Subcutaneous abdominal adipose tissue (tissue), 5 donors: ENCODE measurements around the gene LRIT3.

Experiments used
- H3K27ac ChIP-seq: one replicate; pipeline ENCODE4 v1.7.0; 2013; ENCODE audit warnings: low read depth, mild to moderate bottlenecking, inconsistent platforms, low read length, moderate library complexity
- H3K27me3 ChIP-seq, 5 donors: one replicate each; pipeline ENCODE4 v1.7.0; 2013; ENCODE audit warnings: low read length in 5 of 5, inconsistent platforms in 1 of 5; ENCODE audit not compliant: control insufficient read depth in 5 of 5, insufficient read depth in 4 of 5
- H3K36me3 ChIP-seq, 5 donors: one replicate each; pipeline ENCODE4 v1.7.0; 2013; ENCODE audit warnings: low read length in 5 of 5; ENCODE audit not compliant: control insufficient read depth in 5 of 5, insufficient read depth in 5 of 5
- H3K4me1 ChIP-seq, 5 donors: one replicate each; pipeline ENCODE4 v1.7.0; 2013; ENCODE audit warnings: low read length in 5 of 5, mild to moderate bottlenecking in 3 of 5, moderate library complexity in 1 of 5; ENCODE audit not compliant: control insufficient read depth in 5 of 5, insufficient read depth in 5 of 5
- H3K4me3 ChIP-seq, 5 donors: one replicate each; pipeline ENCODE4 v1.7.0; 2013; ENCODE audit warnings: low read length in 5 of 5, low read depth in 1 of 5
- H3K9ac ChIP-seq, 5 donors: one replicate each; pipeline ENCODE4 v1.7.0; 2013; ENCODE audit warnings: low read length in 5 of 5, mild to moderate bottlenecking in 4 of 5, moderate library complexity in 3 of 5
- H3K9me3 ChIP-seq, 5 donors: one replicate each; pipeline ENCODE4 v1.7.0; 2013; ENCODE audit warnings: low read length in 5 of 5; ENCODE audit not compliant: control insufficient read depth in 5 of 5
- donor health status: healthy.
- donor health status: healthy.
- donor health status: healthy.
- donor health status: healthy.
- donor health status: healthy.

The LRIT3 gene

DNA sequence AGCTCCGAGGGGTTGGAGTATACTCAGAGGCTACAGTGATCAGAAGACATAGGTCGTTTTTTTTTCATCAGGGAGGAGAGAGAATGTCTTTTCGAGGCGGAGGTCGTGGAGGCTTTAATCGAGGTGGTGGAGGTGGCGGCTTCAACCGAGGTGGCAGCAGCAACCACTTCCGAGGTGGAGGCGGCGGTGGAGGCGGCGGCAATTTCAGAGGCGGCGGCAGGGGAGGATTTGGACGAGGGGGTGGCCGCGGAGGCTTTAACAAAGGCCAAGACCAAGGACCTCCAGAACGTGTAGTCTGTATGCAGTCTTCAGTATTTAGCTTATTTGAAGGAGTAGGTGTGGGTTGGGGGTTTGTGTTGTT, 31.8 kb upstream of the LRIT3 start:
- Histone ChIP-seq H3K36me3 (peaks cover 0 to 18% (median 6%) of the 10 kb centered on the region in 5 donors), H3K4me1 (peaks cover 0 to 23% (median 19%) of the 10 kb centered on the region in 5 donors), H3K27me3 (no peaks in the 10 kb centered on the region), H3K9ac (peak overlapping the region; percentile 78 to 97 (median 93)), H3K4me3 (peak overlapping the region; percentile 90 to 99 (median 97)), H3K9me3 (no peaks in the 10 kb centered on the region), H3K27ac (peak overlapping the region; percentile 85)

DNA sequence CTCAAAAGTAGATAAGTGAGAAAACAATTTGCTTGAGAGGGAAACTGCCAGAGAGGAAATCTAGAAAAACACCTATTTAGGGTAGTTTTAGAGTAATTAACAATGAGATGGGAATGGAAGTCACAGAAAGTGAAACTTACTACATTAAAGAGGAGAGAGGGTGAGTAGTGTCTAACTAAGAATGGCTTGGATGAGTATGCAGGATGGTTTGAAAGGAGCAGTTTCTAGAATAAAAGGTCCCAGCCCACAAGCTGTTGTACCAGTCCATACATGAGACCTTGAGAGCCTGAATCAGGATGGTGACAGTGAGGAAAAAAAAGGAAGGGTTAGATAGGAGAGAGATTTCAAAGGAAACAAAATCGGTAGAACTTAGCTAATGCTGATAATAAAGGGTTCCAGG, 31.0 kb upstream of the LRIT3 start:
- Histone ChIP-seq H3K36me3 (peaks cover 2 to 21% (median 11%) of the 10 kb centered on the region in 5 donors), H3K9me3 (no peaks in the 10 kb centered on the region), H3K9ac (peak overlapping the region in 2 of 5 donors; percentile 89 to 93), H3K27me3 (no peaks in the 10 kb centered on the region), H3K4me1 (peaks cover 0 to 23% (median 19%) of the 10 kb centered on the region in 5 donors), H3K4me3 (peak overlapping the region in 1 of 5 donors; percentile 97), H3K27ac (no peak overlapping the region)

DNA sequence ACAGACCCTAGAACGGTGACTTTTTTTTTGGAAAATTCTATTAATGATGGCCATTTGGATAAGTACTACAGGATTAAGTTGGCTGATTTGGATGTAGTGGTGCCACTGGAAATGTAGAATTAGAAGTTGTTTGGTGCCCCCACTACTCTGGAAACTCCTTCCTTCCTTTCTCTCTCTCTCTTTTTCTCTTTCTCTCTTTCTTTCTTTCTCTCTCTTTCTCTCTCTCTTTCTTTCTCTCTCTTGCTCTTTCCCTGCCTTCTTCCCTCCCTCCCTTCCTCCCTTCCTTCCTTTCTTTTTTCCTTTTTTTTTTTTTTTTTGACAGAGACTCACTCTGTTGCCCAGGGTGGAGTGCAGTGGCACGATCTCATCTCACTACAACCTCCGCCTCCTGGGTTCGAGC, 29.6 kb upstream of the LRIT3 start:
- no peaks in the 10 kb centered on the region for H3K27me3 ChIP-seq
- H3K36me3 ChIP-seq = peaks cover 11 to 32% (median 21%) of the 10 kb centered on the region in 5 donors
- no peak overlapping the region for H3K27ac ChIP-seq
- H3K4me1 ChIP-seq = peaks cover 0 to 23% (median 19%) of the 10 kb centered on the region in 5 donors
- H3K4me3 ChIP-seq = no peak overlapping the region
- H3K9ac ChIP-seq = no peak overlapping the region
- H3K9me3 ChIP-seq = no peaks in the 10 kb centered on the region

DNA sequence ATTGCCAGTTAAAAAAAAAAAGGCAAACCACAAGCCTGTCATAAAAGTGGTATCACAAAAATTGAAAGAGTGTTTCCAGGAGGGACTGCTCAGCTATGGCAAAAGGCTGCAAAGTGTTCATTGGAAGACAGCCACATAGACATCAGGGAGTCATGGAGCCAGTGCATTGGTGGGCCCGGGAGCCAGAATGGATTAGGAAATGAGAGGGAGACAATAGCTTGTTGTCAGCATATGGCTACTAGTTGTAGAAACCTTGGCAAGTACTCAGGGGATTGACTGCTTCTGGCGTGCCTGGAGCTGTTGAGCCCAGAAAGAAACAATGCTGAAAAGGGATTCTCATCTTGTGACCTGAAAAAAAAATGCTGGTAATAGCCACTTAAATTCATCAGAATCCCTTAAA, 27.3 kb upstream of the LRIT3 start:
- H3K9ac ChIP-seq = peak overlapping the region in 1 of 5 donors; percentile 17
- H3K4me1 ChIP-seq = peaks cover 0 to 16% (median 13%) of the 10 kb centered on the region in 5 donors
- no peak overlapping the region for H3K4me3 ChIP-seq
- H3K27me3 ChIP-seq = no peaks in the 10 kb centered on the region
- peaks cover 24 to 45% (median 29%) of the 10 kb centered on the region in 5 donors for H3K36me3 ChIP-seq
- H3K9me3 ChIP-seq = no peaks in the 10 kb centered on the region
- no peak overlapping the region for H3K27ac ChIP-seq

DNA sequence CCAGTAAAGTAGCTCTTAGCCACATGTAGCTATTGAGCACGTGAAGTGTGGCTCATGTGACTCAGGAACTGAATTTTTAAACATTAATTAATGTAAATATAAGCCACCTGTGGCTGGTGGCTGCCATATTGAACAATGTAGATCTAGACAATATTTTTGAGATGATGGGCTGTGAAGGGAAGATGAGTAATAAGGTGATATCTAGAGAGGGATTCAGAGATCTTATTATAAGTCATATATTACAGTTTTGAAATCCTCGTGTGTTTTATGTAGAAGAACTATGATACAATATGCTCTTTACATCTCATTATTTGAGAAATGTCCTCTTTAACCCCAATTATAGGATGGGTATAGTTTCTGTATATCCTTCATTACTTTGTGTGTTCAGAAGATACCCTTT, 26.7 kb upstream of the LRIT3 start:
- peaks cover 24 to 45% (median 30%) of the 10 kb centered on the region in 5 donors for H3K36me3 ChIP-seq

DNA sequence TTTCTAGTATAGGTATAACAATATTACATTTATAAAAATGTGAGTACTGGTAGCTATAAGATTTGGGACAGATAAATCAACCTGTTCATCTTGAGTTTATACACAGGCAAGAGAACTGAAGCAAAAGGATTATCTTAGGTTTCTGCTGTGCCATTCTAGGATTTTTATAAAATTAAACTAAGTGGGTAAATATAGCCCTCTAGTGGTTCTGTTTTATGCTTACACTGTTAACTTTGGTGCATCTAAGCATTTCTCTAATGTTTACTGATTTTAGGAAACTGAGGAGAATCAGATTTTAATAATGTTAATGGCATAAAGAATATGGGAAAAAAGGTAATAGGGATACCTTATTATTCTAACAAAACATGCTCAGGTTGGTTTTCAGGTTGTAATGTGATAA, 21.2 kb upstream of the LRIT3 start:
- Histone ChIP-seq H3K36me3 (peaks cover 14 to 31% (median 24%) of the 10 kb centered on the region in 5 donors), H3K9me3 (no peaks in the 10 kb centered on the region), H3K27me3 (no peaks in the 10 kb centered on the region), H3K4me3 (no peak overlapping the region), H3K9ac (no peak overlapping the region), H3K4me1 (no peaks in the 10 kb centered on the region), H3K27ac (no peak overlapping the region)

More for the DNA sequence above, 26.7 kb upstream of the LRIT3 start:
- no peak overlapping the region for H3K27ac ChIP-seq
- peaks cover 0 to 11% (median 8%) of the 10 kb centered on the region in 5 donors for H3K4me1 ChIP-seq
- no peak overlapping the region for H3K4me3 ChIP-seq
- peak overlapping the region in 1 of 5 donors; percentile 17 for H3K9ac ChIP-seq
- H3K9me3 ChIP-seq = no peaks in the 10 kb centered on the region
- no peaks in the 10 kb centered on the region for H3K27me3 ChIP-seq

- H3K4me1 ChIP-seq = no peaks in the 10 kb centered on the region
- H3K9ac ChIP-seq = peak within 1 kb of the TSS in 1 of 5 donors; percentile 51
- peaks cover 9 to 24% (median 19%) of the 10 kb centered on the region in 5 donors for H3K36me3 ChIP-seq
- H3K27me3 ChIP-seq = no peaks in the 10 kb centered on the region
- H3K4me3 ChIP-seq = no peak within 1 kb of the TSS
- H3K9me3 ChIP-seq = no peaks in the 10 kb centered on the region
- no peak within 1 kb of the TSS for H3K27ac ChIP-seq
Measured at GRCh38 chr4:109827672-109828071, 20.2 kb upstream of the LRIT3 start, which contains the start of gene RRH. RRH (plus strand) TSS chr4:109827972; CDS start chr4:109828028, 56 bp downstream.

- Histone ChIP-seq H3K4me3 (no peak overlapping the region), H3K36me3 (no peaks in the 10 kb centered on the region), H3K4me1 (no peaks in the 10 kb centered on the region), H3K27ac (no peak overlapping the region), H3K9me3 (no peaks in the 10 kb centered on the region), H3K9ac (no peak overlapping the region), H3K27me3 (no peaks in the 10 kb centered on the region)
Measured at GRCh38 chr4:109833756-109834155, 14.2 kb upstream of the LRIT3 start.

GRCh38 chr4:109836985-109837384, 10.9 kb upstream of the LRIT3 start:
- Histone ChIP-seq H3K9ac (no peak overlapping the region), H3K9me3 (no peaks in the 10 kb centered on the region), H3K27me3 (no peaks in the 10 kb centered on the region), H3K27ac (no peak overlapping the region), H3K36me3 (no peaks in the 10 kb centered on the region), H3K4me3 (no peak overlapping the region), H3K4me1 (no peaks in the 10 kb centered on the region)

DNA sequence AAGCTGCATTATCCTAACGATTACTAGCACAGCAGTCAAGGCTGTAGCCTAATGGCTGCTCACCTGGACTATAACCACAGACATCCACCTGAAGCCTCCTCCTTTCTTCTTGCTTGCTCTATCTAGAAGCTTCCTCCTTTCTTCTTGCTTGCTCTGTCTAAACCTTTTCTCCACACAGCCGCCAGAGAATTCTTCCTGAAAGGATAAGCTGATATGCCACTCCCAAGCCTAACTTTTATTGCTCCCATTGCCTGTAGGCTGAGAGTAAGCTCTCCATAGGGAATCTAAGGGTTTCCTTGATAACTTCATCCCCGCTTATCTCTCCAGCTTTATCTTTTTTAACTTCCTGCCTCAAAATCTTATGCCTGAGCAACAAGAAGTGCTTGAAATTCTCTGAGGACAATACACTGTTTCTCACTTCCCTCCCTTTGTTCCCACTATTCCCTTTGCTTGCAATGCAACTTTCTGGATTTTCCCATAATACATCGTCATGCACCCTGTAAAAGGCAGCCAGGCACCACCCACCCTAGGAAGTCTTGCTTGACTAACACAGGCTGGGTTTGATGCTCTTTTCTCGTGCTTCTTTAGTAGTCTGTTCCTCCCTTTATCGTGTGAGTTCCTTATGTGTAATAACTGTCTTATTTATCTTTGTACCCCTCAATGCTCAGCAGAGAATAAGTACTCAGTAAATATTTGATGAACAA, 1.4 kb upstream of the LRIT3 start:
- H3K27me3 ChIP-seq = no peaks in the 10 kb centered on the region
- H3K4me1 ChIP-seq = no peaks in the 10 kb centered on the region
- no peaks in the 10 kb centered on the region for H3K36me3 ChIP-seq
- H3K9ac ChIP-seq = no peak overlapping the region
- no peak overlapping the region for H3K27ac ChIP-seq
- H3K4me3 ChIP-seq = no peak overlapping the region
- no peaks in the 10 kb centered on the region for H3K9me3 ChIP-seq
